K562 (cell line): Measurements from ENCODE around the gene BTNL8. TPM values are rescaled to one million over a fixed set of nuclear protein-coding genes. Genes with fewer than 3 reads are reported as not detected.

Source experiments
- FOXJ2 ChIP-seq: fragments of 200-800 bp; sonication (Bioruptor generic); IDR thresholded peaks from 2 replicates; pipeline ENCODE4 v1.6.1; 2016; ENCODE audit warnings: missing genetic modification characterization, missing compliant biosample characterization
- GABPB1 ChIP-seq: sonication (generic); formaldehyde crosslinking; IDR thresholded peaks from 2 replicates; pipeline ENCODE4 v1.8.0; 2022; ENCODE audit warnings: mild to moderate bottlenecking, missing genetic modification reagents
- KDM1A ChIP-seq, 2 experiments: fragments of 450-650 bp; IDR thresholded peaks; 2 replicates each; pipeline ENCODE4 v1.6.1; 2016; ENCODE audit warnings: mild to moderate bottlenecking in 2 of 2
- NELFE ChIP-seq: IDR thresholded peaks from 2 replicates; pipeline ENCODE4 v1.6.1; 2011; ENCODE audit warnings: mild to moderate bottlenecking; ENCODE audit not compliant: insufficient read depth, insufficient read length
- NFXL1 ChIP-seq: fragments of 450-650 bp; formaldehyde crosslinking; IDR thresholded peaks from 2 replicates; pipeline ENCODE4 v1.4.0; 2021; ENCODE audit warnings: mild to moderate bottlenecking
- RCOR1 ChIP-seq, 2 experiments: IDR thresholded peaks; 2 replicates each; pipeline ENCODE4 v1.6.1; 2012; ENCODE audit warnings: low read depth in 2 of 2, low read length in 2 of 2, borderline replicate concordance in 1 of 2, improper control_type of control experiment in 1 of 2
- U2AF1 ChIP-seq: fragments of 200-400 bp; formaldehyde crosslinking; optimal IDR thresholded peaks from 2 replicates; pipeline ENCODE3; 2017; ENCODE audit warnings: mild to moderate bottlenecking, low read depth, low read length, moderate library complexity
- polyA plus RNA-seq, 8 experiments: library from polyadenylated mRNA; depleted of rRNA in 4 of 8; stranded (reverse) in 5 of 8; unstranded in 3 of 8; fragments of >200 nt; fragmentation: Nextera tagmentation in 2 of 8; fragmentation: Illumina TruSeq in 1 of 8; extraction: Ambion mirVana in 2 of 8; extraction: Trizol in 1 of 8; gene quantifications; 2 replicates each; pipeline versions ENCODE4 v1.2.1 to v1.2.3, GENCODE V29; 2011 to 2014; ENCODE audit warnings: inconsistent platforms in 1 of 8, missing spikeins in 1 of 8
- total RNA-seq, 7 experiments: library from RNA; depleted of rRNA in 6 of 7; stranded (reverse); fragments of >200 nt in 6 of 7; fragmentation: Illumina TruSeq in 2 of 7; extraction: Trizol in 2 of 7; gene quantifications; 2 replicates each; pipeline versions ENCODE4 v1.2.1 to v1.2.3, GENCODE V29; 2011 to 2021; ENCODE audit warnings: low replicate concordance in 1 of 7
- TF ChIP-seq, protein P1 (sequence below): IDR thresholded peaks from 2 replicates; pipeline ENCODE4 v1.6.1; 2012; ENCODE audit warnings: low read depth, low read length, improper control_type of control experiment, borderline replicate concordance
- TF ChIP-seq, protein P2 (sequence below): fragments of 450-650 bp; IDR thresholded peaks from one replicate; pipeline ENCODE4 v1.6.1; 2018; ENCODE audit warnings: mild to moderate bottlenecking, moderate library complexity; ENCODE audit not compliant: partially characterized antibody
- TF ChIP-seq, protein P3 (sequence below), 3 experiments: IDR thresholded peaks in 2 of 3; conservative IDR thresholded peaks in 1 of 3; 2 replicates each; pipeline ENCODE4 v1.5.1; 2011 to 2012; ENCODE audit warnings: low read length in 3 of 3, mild to moderate bottlenecking in 3 of 3, control low read depth in 2 of 3, improper control_type of control experiment in 1 of 3, inconsistent platforms in 1 of 3, low read depth in 1 of 3, mixed read lengths in 1 of 3, moderate library complexity in 1 of 3; ENCODE audit not compliant: insufficient read depth in 2 of 3
- TF ChIP-seq, protein P4 (sequence below): fragments of 250-450 bp; sonication (Bioruptor Pico); IDR thresholded peaks from 2 replicates; pipeline ENCODE4 v1.8.0; 2022; ENCODE audit warnings: moderate library complexity, mild to moderate bottlenecking, inconsistent platforms
- TF ChIP-seq, protein P5 (sequence below), 3 experiments: fragments of 200-800 bp in 1 of 3; sonication (Bioruptor generic) in 1 of 3; sonication (generic) in 1 of 3; formaldehyde crosslinking in 1 of 3; IDR thresholded peaks; 2 replicates each; pipeline versions ENCODE4 v1.6.1 to v1.8.0; 2016 to 2022; ENCODE audit warnings: mild to moderate bottlenecking in 2 of 3, missing compliant biosample characterization in 2 of 3, missing genetic modification characterization in 2 of 3, missing genetic modification reagents in 1 of 3
- TF ChIP-seq, protein P6 (sequence below): IDR thresholded peaks from 2 replicates; pipeline ENCODE4 v1.6.1; 2014; ENCODE audit warnings: antibody characterized with exemption
- TF ChIP-seq, protein P7 (sequence below): sonication (generic); formaldehyde crosslinking; IDR thresholded peaks from 2 replicates; pipeline ENCODE4 v1.8.0; 2022; ENCODE audit warnings: mild to moderate bottlenecking, missing genetic modification reagents

BTNL8 gene
- total and polyA plus RNA-seq, 9 of the 15 experiments (the other 6 are each of a cell fraction or from before 2014, with no cell fraction given): 0.04 to 0.18 (median 0.07) TPM; not detected in 6

DNA sequence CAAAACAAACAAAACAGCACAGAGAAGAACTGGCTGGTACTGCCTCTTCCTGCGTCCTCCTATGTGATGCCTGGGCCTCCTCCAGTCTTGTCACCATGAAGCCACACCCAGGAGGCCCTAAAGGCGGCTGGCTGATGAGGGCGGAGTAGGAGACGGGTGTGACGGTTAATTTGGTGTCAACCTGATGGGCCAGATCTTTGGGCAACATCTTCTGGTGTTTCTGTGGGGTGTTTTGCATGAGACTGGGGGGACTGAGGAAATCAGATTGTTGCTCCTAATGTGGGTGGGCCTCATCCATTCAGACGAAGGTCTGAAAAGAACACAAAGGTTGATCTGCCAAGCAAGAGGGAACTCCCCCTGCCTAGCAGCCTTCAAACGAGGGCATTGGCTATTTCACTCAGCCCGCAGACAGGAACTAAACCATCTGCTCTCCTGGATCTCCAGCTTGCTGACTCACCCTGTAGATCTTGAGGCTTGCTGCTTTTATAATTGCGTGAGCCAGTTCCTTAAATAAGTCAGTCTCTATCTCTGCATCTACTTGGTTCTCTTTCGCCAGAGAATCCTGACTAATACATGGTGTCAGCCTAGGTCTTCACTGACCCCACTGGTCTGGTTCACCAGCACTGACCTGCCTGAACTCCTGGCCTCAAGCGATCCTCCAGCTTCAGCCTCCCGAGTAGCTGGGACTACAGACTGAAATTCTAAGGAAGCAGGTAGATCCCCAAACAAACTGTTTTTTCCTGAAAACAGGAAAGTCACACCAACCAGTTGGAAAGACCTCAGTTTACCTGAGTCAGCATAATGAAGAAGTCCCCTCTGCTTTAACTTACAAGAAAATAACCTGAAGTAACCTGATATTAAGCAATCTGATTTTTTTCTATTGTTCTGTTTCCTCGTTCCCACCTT, 25.1 kb upstream of the BTNL8 start (continued):
- TF ChIP-seq, protein P1, sequence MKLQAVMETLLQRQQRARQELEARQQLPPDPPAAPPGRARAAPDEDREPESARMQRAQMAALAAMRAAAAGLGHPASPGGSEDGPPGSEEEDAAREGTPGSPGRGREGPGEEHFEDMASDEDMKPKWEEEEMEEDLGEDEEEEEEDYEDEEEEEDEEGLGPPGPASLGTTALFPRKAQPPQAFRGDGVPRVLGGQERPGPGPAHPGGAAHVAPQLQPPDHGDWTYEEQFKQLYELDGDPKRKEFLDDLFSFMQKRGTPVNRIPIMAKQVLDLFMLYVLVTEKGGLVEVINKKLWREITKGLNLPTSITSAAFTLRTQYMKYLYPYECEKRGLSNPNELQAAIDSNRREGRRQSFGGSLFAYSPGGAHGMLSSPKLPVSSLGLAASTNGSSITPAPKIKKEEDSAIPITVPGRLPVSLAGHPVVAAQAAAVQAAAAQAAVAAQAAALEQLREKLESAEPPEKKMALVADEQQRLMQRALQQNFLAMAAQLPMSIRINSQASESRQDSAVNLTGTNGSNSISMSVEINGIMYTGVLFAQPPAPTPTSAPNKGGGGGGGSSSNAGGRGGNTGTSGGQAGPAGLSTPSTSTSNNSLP: peak; percentile 82; the same call in 1 of the 2 replicates
- no peak for TF ChIP-seq NFXL1 (CRISPR knock-in tag)
- TF ChIP-seq, protein P2, sequence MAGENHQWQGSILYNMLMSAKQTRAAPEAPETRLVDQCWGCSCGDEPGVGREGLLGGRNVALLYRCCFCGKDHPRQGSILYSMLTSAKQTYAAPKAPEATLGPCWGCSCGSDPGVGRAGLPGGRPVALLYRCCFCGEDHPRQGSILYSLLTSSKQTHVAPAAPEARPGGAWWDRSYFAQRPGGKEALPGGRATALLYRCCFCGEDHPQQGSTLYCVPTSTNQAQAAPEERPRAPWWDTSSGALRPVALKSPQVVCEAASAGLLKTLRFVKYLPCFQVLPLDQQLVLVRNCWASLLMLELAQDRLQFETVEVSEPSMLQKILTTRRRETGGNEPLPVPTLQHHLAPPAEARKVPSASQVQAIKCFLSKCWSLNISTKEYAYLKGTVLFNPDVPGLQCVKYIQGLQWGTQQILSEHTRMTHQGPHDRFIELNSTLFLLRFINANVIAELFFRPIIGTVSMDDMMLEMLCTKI: no peak
- peak in 1 of 2 experiments; percentile 91; a peak in 3 of 4 replicates for TF ChIP-seq RCOR1 (IDR thresholded peaks at IDR 0.05; ENCODE audit: borderline replicate concordance in 1 of 2, low read depth in 2 of 2, low read length in 2 of 2)
- no peak for TF ChIP-seq U2AF1
- TF ChIP-seq, protein P3, sequence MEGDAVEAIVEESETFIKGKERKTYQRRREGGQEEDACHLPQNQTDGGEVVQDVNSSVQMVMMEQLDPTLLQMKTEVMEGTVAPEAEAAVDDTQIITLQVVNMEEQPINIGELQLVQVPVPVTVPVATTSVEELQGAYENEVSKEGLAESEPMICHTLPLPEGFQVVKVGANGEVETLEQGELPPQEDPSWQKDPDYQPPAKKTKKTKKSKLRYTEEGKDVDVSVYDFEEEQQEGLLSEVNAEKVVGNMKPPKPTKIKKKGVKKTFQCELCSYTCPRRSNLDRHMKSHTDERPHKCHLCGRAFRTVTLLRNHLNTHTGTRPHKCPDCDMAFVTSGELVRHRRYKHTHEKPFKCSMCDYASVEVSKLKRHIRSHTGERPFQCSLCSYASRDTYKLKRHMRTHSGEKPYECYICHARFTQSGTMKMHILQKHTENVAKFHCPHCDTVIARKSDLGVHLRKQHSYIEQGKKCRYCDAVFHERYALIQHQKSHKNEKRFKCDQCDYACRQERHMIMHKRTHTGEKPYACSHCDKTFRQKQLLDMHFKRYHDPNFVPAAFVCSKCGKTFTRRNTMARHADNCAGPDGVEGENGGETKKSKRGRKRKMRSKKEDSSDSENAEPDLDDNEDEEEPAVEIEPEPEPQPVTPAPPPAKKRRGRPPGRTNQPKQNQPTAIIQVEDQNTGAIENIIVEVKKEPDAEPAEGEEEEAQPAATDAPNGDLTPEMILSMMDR (IDR thresholded peaks at IDR 0.05 in 2 of 3, conservative IDR thresholded peaks at IDR 0.05 in 1 of 3; ENCODE audit: insufficient read depth in 2 of 3, low read depth in 1 of 3, low read length in 3 of 3): no peak
- TF ChIP-seq GABPB1 (CRISPR knock-in tag): peak; percentile 66; the same call in 1 of the 2 replicates
- TF ChIP-seq NELFE: no peak
- TF ChIP-seq, protein P4, sequence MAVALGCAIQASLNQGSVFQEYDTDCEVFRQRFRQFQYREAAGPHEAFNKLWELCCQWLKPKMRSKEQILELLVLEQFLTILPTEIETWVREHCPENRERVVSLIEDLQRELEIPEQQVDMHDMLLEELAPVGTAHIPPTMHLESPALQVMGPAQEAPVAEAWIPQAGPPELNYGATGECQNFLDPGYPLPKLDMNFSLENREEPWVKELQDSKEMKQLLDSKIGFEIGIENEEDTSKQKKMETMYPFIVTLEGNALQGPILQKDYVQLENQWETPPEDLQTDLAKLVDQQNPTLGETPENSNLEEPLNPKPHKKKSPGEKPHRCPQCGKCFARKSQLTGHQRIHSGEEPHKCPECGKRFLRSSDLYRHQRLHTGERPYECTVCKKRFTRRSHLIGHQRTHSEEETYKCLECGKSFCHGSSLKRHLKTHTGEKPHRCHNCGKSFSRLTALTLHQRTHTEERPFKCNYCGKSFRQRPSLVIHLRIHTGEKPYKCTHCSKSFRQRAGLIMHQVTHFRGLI (CRISPR knock-in tag): no peak
- TF ChIP-seq FOXJ2 (tag): no peak
- TF ChIP-seq, protein P5, sequence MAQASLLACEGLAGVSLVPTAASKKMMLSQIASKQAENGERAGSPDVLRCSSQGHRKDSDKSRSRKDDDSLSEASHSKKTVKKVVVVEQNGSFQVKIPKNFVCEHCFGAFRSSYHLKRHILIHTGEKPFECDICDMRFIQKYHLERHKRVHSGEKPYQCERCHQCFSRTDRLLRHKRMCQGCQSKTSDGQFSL (CRISPR knock-in tag; IDR thresholded peaks at IDR 0.05): no peak
- TF ChIP-seq, protein P5 (tag; IDR thresholded peaks at IDR 0.05): no peak
- TF ChIP-seq, protein P6, sequence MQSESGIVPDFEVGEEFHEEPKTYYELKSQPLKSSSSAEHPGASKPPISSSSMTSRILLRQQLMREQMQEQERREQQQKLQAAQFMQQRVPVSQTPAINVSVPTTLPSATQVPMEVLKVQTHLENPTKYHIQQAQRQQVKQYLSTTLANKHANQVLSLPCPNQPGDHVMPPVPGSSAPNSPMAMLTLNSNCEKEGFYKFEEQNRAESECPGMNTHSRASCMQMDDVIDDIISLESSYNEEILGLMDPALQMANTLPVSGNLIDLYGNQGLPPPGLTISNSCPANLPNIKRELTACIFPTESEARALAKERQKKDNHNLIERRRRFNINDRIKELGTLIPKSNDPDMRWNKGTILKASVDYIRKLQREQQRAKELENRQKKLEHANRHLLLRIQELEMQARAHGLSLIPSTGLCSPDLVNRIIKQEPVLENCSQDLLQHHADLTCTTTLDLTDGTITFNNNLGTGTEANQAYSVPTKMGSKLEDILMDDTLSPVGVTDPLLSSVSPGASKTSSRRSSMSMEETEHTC: no peak
- peak in 1 of 2 experiments; percentile 59; a peak in 1 of 4 replicates for TF ChIP-seq KDM1A (IDR thresholded peaks at IDR 0.05)
- TF ChIP-seq, protein P7, sequence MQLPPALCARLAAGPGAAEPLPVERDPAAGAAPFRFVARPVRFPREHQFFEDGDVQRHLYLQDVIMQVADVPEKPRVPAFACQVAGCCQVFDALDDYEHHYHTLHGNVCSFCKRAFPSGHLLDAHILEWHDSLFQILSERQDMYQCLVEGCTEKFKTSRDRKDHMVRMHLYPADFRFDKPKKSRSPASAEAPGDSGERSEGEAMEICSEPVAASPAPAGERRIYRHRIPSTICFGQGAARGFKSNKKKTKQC (CRISPR knock-in tag): no peak
